ENCODE results near the gene CMIP.

CMIP gene

GRCh38 chr16:81647527-81647926 is 202.9 kb downstream of the CMIP start:
- no peak for TF ChIP-seq CTCF (IDR thresholded peaks at IDR 0.05; ENCODE audit: low read depth, low read length)
- no peak overlapping the region for H3K4me3 ChIP-seq (ENCODE audit: low read depth, low read length)
- in situ Hi-C loops (cut with HindIII; ENCODE audit: low sequenced_read_pairs): no loop called here
- DNase-seq (ENCODE audit: low read depth, low spot score): peak; percentile 63

GRCh38 chr16:81649561-81650184 is 205.1 kb downstream of the CMIP start:
- no peak for TF ChIP-seq CTCF (IDR thresholded peaks at IDR 0.05; ENCODE audit: low read depth, low read length)
- in situ Hi-C loops (cut with HindIII; ENCODE audit: low sequenced_read_pairs): no loop called here

GRCh38 chr16:81650281-81650680 is 205.7 kb downstream of the CMIP start:
- no peak for TF ChIP-seq CTCF (IDR thresholded peaks at IDR 0.05; ENCODE audit: low read depth, low read length)
- in situ Hi-C loops (cut with HindIII; ENCODE audit: low sequenced_read_pairs): no loop called here
- DNase-seq (ENCODE audit: low read depth, low spot score): no peak
- no peak overlapping the region for H3K4me3 ChIP-seq (ENCODE audit: low read depth, low read length)

More at GRCh38 chr16:81649561-81650184, 205.1 kb downstream of the CMIP start:
- no peak overlapping the region for H3K4me3 ChIP-seq (ENCODE audit: low read depth, low read length)
- DNase-seq (ENCODE audit: low read depth, low spot score): no peak

GRCh38 chr16:81650982-81651562 is 206.5 kb downstream of the CMIP start:
- in situ Hi-C loops (cut with HindIII; ENCODE audit: low sequenced_read_pairs): no loop called here
- no peak for TF ChIP-seq CTCF (IDR thresholded peaks at IDR 0.05; ENCODE audit: low read depth, low read length)
- no peak overlapping the region for H3K4me3 ChIP-seq (ENCODE audit: low read depth, low read length)
- no peak for DNase-seq (ENCODE audit: low read depth, low spot score)

GRCh38 chr16:81651758-81652718 is 207.4 kb downstream of the CMIP start:
- in situ Hi-C loops (cut with HindIII; ENCODE audit: low sequenced_read_pairs): no loop called here
- DNase-seq (ENCODE audit: low read depth, low spot score): no peak
- no peak for TF ChIP-seq CTCF (IDR thresholded peaks at IDR 0.05; ENCODE audit: low read depth, low read length)
- H3K4me3 ChIP-seq (ENCODE audit: low read depth, low read length): no peak overlapping the region

- H3K4me3 ChIP-seq (ENCODE audit: low read depth, low read length): no peak overlapping the region
- no peak for DNase-seq (ENCODE audit: low read depth, low spot score)
- in situ Hi-C loops (cut with HindIII; ENCODE audit: low sequenced_read_pairs): no loop called here
- TF ChIP-seq CTCF (IDR thresholded peaks at IDR 0.05; ENCODE audit: low read depth, low read length): no peak
Measured at GRCh38 chr16:81652798-81653505, 208.3 kb downstream of the CMIP start.
